ENCODE data around the gene EMX1.

Gene EMX1

DNA sequence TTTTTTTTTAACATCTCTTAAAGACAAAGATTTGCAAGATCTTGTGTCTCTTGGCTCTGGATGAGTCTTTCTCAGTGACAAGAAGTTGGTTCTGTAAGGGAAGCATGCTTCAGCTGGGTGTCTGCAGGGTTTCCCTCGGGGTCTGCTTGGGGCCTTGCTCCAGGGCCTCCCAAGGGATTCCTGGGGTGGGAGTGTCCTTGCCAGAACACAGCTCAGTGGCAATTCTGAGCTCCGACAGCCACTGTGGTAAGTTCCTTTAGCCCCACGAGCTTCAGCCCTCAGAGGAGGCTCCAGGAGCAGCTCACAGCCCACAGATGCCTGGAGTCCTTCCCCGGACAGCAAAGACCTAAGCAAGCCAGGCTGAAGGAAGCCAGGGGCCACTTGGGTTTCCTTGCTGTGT lies 52.4 kb downstream of the EMX1 start:
- Histone ChIP-seq H3K27me3 (ENCODE audit: insufficient read depth, insufficient read length) (no peaks in the 10 kb centered on the region), H3K4me1 (ENCODE audit: insufficient read depth, insufficient read length) (peaks cover 2% of the 10 kb centered on the region), H3K9me3 (ENCODE audit: insufficient read depth, low read length) (no peaks in the 10 kb centered on the region), H3K36me3 (ENCODE audit: insufficient read depth, insufficient read length, low read length) (peaks cover 23% of the 10 kb centered on the region), H3K9ac (ENCODE audit: insufficient read length, low read depth) (no peak overlapping the region), H3K4me3 (ENCODE audit: insufficient read length, low read depth) (no peak overlapping the region)
- DNase-seq (ENCODE audit: low read depth, low spot score), result no peak
- TF ChIP-seq YY1 (IDR thresholded peaks at IDR 0.05; ENCODE audit: insufficient read depth, insufficient read length), result no peak

DNA sequence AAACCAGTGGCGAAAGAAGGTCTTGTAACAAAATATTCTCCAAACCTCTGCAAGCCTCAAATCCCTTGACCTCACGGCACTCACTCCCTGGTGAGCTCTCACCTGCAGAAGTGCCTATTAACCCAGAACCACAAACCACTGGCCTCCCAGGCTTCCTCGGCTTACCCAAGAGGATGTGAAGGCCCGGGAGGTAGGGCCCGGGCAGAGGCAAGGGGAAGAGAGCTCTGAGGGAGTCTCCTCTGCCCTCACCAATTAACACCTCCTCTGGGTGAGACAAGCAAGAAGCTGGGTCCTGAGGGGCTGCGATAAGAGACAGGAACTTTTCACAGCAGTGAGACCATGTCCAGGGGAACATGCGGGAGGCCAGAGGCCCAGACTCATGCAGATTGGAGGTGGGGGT lies 53.7 kb downstream of the EMX1 start:
- Histone ChIP-seq H3K4me3 (ENCODE audit: insufficient read length, low read depth) (no peak overlapping the region), H3K4me1 (ENCODE audit: insufficient read depth, insufficient read length) (peaks cover 2% of the 10 kb centered on the region), H3K9me3 (ENCODE audit: insufficient read depth, low read length) (no peaks in the 10 kb centered on the region), H3K9ac (ENCODE audit: insufficient read length, low read depth) (no peak overlapping the region), H3K27me3 (ENCODE audit: insufficient read depth, insufficient read length) (no peaks in the 10 kb centered on the region), H3K36me3 (ENCODE audit: insufficient read depth, insufficient read length, low read length) (peaks cover 21% of the 10 kb centered on the region)
- TF ChIP-seq SUZ12 (IDR thresholded peaks at IDR 0.05; ENCODE audit: extremely low read depth, insufficient read depth, insufficient read length) (no peak), YY1 (IDR thresholded peaks at IDR 0.05; ENCODE audit: insufficient read depth, insufficient read length) (no peak), ZNF274 (IDR thresholded peaks at IDR 0.05; ENCODE audit: low read depth, low read length) (no peak)
- no peak for DNase-seq (ENCODE audit: low read depth, low spot score)

DNA sequence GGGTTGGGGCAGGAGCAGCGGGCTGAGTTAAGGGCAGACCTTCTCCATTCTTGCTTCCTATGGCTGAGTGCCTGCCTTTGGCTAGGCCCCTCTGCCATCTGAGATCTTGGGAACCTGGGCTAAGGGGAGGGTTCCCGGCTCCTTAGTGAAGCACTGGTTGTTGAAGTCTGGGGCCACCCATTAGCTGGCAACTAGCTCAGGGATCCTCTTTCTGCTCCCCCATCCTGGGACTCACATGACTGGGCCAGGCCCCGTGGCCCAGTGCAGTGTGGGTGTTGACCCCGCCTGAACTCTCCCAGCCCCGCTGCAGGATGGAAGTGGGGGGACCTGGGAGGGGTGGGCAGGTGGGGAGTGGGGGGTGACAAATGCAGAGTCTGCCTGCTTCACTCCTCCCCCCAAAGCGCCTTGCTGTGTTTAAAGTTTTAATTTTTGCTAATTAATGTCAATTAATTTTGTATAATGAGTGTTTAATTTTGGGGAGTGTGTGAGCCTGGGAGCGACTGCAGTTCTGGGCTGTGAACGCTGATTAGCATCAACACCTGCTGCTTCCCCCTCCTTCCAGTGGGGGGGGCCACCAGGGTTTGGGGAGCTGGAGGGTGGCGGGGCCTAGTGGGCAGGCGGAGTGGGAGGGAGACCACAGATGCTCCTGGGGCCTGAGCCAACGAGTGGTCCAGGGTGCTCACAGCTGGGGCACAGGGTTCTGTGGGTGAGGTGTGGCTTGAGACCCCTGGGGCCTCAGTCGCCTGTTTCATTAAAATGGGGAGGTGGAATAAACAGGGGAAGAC lies 55.2 kb downstream of the EMX1 start:
- H3K27me3 ChIP-seq (ENCODE audit: insufficient read depth, insufficient read length), result no peaks in the 10 kb centered on the region
- no peak for TF ChIP-seq SUZ12 (IDR thresholded peaks at IDR 0.05; ENCODE audit: extremely low read depth, insufficient read depth, insufficient read length)
- TF ChIP-seq YY1 (IDR thresholded peaks at IDR 0.05; ENCODE audit: insufficient read depth, insufficient read length), result no peak
- no peak for TF ChIP-seq ZNF274 (IDR thresholded peaks at IDR 0.05; ENCODE audit: low read depth, low read length)
- no peaks in the 10 kb centered on the region for H3K9me3 ChIP-seq (ENCODE audit: insufficient read depth, low read length)
- H3K9ac ChIP-seq (ENCODE audit: insufficient read length, low read depth), result no peak overlapping the region
- DNase-seq (ENCODE audit: low read depth, low spot score), result no peak
- H3K4me1 ChIP-seq (ENCODE audit: insufficient read depth, insufficient read length), result peaks cover 2% of the 10 kb centered on the region
- no peak overlapping the region for H3K4me3 ChIP-seq (ENCODE audit: insufficient read length, low read depth)
- peaks cover 11% of the 10 kb centered on the region for H3K36me3 ChIP-seq (ENCODE audit: insufficient read depth, insufficient read length, low read length)

DNA sequence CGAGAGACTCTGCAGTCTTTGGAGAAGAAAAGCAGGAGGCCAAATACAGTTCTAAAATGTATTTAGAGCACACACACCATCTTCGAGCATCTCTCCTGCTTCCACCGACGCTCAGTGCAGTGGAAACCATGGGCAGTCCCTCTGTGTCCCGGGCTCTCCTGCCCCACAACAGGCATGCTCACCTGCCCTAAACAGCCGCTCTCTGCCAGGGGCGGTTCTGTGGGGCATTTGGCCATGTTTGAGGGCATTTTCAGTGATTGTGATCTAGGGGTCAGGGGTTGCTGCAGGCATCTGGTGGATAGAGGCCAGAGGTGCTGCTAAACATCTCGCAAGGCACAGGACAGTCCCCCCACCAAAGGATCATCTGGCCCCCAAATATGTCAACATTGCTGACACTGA lies 55.8 kb downstream of the EMX1 start:
- no peak for TF ChIP-seq ZNF274 (IDR thresholded peaks at IDR 0.05; ENCODE audit: low read depth, low read length)
- no peak for TF ChIP-seq SUZ12 (IDR thresholded peaks at IDR 0.05; ENCODE audit: extremely low read depth, insufficient read depth, insufficient read length)
- TF ChIP-seq YY1 (IDR thresholded peaks at IDR 0.05; ENCODE audit: insufficient read depth, insufficient read length), result no peak
- H3K9me3 ChIP-seq (ENCODE audit: insufficient read depth, low read length), result no peaks in the 10 kb centered on the region
- DNase-seq (ENCODE audit: low read depth, low spot score), result no peak
- H3K36me3 ChIP-seq (ENCODE audit: insufficient read depth, insufficient read length, low read length), result peaks cover 11% of the 10 kb centered on the region
- no peak overlapping the region for H3K4me3 ChIP-seq (ENCODE audit: insufficient read length, low read depth)
- H3K27me3 ChIP-seq (ENCODE audit: insufficient read depth, insufficient read length), result no peaks in the 10 kb centered on the region
- H3K4me1 ChIP-seq (ENCODE audit: insufficient read depth, insufficient read length), result peaks cover 2% of the 10 kb centered on the region
- H3K9ac ChIP-seq (ENCODE audit: insufficient read length, low read depth), result peak overlapping the region; percentile 5

DNA sequence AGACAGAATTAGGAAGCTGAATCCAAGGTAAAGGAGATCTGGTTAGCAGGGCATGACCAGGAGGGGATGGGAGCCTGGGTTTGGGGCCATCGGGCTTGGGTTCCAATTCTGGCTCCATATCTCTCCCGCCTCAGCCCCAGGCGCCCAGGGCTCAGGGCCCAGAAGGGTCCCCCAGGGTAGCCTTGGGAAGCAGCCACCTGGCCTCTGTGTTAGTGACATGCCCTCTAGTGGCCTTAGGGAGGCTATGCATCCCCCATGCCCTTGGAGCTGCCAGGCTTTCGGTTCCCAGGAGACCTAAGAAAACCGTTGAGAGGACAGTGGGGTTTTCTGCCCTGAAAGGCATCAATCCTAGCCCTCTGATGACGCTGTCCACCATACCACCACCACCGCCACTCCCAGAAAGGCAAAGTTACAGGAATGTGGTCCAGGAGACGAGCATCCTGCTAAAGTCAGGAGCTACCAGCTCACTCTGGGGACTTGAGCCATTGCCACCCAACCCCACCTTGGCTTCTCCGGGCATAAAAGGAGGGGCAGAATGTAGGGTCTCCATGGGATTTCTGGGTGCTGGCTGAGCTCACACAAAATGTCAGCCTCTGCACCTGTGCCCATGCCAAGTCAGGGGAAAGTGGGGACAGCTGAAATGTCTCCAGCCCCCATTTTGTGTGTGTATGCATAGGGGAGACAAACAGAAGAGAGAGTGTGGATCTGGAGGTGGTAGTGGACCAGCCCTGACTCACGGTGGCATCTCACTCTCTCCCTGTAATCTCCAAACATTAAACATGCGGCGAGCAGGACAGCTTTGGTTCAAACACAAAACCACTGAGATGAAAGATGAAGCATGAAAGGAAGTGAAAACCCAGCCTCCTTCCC lies 56.5 kb downstream of the EMX1 start:
- peaks cover 9% of the 10 kb centered on the region for H3K36me3 ChIP-seq (ENCODE audit: insufficient read depth, insufficient read length, low read length)
- no peak overlapping the region for H3K4me3 ChIP-seq (ENCODE audit: insufficient read length, low read depth)
- no peaks in the 10 kb centered on the region for H3K27me3 ChIP-seq (ENCODE audit: insufficient read depth, insufficient read length)
- H3K4me1 ChIP-seq (ENCODE audit: insufficient read depth, insufficient read length), result peaks cover 2% of the 10 kb centered on the region
- peak; percentile 66 for DNase-seq (ENCODE audit: low read depth, low spot score)
- no peaks in the 10 kb centered on the region for H3K9me3 ChIP-seq (ENCODE audit: insufficient read depth, low read length)
- peak overlapping the region; percentile 5 for H3K9ac ChIP-seq (ENCODE audit: insufficient read length, low read depth)
- no peak for TF ChIP-seq YY1 (IDR thresholded peaks at IDR 0.05; ENCODE audit: insufficient read depth, insufficient read length)
- TF ChIP-seq SUZ12 (IDR thresholded peaks at IDR 0.05; ENCODE audit: extremely low read depth, insufficient read depth, insufficient read length), result no peak
- no peak for TF ChIP-seq ZNF274 (IDR thresholded peaks at IDR 0.05; ENCODE audit: low read depth, low read length)

DNA sequence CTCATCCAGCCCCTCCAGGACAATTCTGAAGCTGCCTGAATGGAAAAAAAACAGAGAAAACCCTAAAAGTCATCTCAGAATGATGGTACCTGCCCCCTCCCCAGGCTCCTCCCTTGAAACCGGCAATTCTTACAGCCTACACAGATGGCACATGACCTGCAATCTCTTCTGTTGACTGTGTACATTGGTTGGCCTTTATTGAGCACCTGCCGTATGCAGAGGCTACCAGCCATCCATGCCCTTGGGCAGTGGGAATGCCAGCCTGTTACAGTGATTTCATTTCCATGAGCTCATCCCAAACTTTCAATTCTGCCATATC lies 57.1 kb downstream of the EMX1 start:
- no peak for TF ChIP-seq SUZ12 (IDR thresholded peaks at IDR 0.05; ENCODE audit: extremely low read depth, insufficient read depth, insufficient read length)
- no peak for TF ChIP-seq YY1 (IDR thresholded peaks at IDR 0.05; ENCODE audit: insufficient read depth, insufficient read length)
- TF ChIP-seq ZNF274 (IDR thresholded peaks at IDR 0.05; ENCODE audit: low read depth, low read length), result no peak
- Histone ChIP-seq H3K9me3 (ENCODE audit: insufficient read depth, low read length) (no peaks in the 10 kb centered on the region), H3K4me1 (ENCODE audit: insufficient read depth, insufficient read length) (peaks cover 2% of the 10 kb centered on the region), H3K27me3 (ENCODE audit: insufficient read depth, insufficient read length) (no peaks in the 10 kb centered on the region), H3K4me3 (ENCODE audit: insufficient read length, low read depth) (no peak overlapping the region), H3K9ac (ENCODE audit: insufficient read length, low read depth) (no peak overlapping the region), H3K36me3 (ENCODE audit: insufficient read depth, insufficient read length, low read length) (peaks cover 9% of the 10 kb centered on the region)
- DNase-seq (ENCODE audit: low read depth, low spot score), result no peak

DNA sequence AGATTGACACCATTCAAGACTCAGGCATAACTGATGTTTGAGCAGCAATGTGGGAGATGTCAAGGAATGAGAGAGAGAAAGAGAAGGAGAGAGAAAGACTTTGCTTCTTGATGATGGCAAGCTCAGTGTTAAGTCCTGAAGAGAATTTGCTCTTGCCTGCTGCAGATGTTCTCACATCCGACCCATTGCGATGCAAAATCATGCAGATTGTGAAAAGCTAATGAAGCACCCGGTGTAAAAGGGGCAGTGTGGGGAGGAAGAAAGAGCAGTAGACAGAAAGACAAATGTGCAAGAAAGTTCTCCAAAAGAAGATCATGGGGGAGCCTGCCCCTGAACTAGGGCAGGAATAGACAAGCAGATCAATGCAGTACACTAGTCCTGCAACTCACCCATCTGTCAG lies 57.7 kb downstream of the EMX1 start:
- H3K4me3 ChIP-seq (ENCODE audit: insufficient read length, low read depth), result no peak overlapping the region
- no peaks in the 10 kb centered on the region for H3K9me3 ChIP-seq (ENCODE audit: insufficient read depth, low read length)
- DNase-seq (ENCODE audit: low read depth, low spot score), result no peak
- H3K9ac ChIP-seq (ENCODE audit: insufficient read length, low read depth), result no peak overlapping the region
- H3K36me3 ChIP-seq (ENCODE audit: insufficient read depth, insufficient read length, low read length), result peaks cover 9% of the 10 kb centered on the region
- TF ChIP-seq ZNF274 (IDR thresholded peaks at IDR 0.05; ENCODE audit: low read depth, low read length), result no peak
- TF ChIP-seq YY1 (IDR thresholded peaks at IDR 0.05; ENCODE audit: insufficient read depth, insufficient read length), result no peak
- TF ChIP-seq SUZ12 (IDR thresholded peaks at IDR 0.05; ENCODE audit: extremely low read depth, insufficient read depth, insufficient read length), result no peak
- peaks cover 3% of the 10 kb centered on the region for H3K4me1 ChIP-seq (ENCODE audit: insufficient read depth, insufficient read length)
- H3K27me3 ChIP-seq (ENCODE audit: insufficient read depth, insufficient read length), result no peaks in the 10 kb centered on the region

Measured in NT2/D1 (cell line).